ENCODE data around the gene UBE2V1. TPM values are rescaled to one million over a fixed set of nuclear protein-coding genes. Genes with fewer than 3 reads are reported as not detected.

Gene UBE2V1
- total and polyA plus RNA-seq, 2 donors (not counting 3 experiments of a cell fraction or from before 2014, with no cell fraction given): 145 to 156 TPM

GRCh38 chr20:50133041-50133440 is 20.1 kb upstream of the UBE2V1 start:
- dilution Hi-C loops (cut with MboI; ENCODE audit: extremely low pct_ligation_motif_present, low sequenced_read_pairs): no loop called here
- peaks cover 32 to 45% of the 10 kb centered on the region in 2 experiments for H3K36me3 ChIP-seq (ENCODE audit: control insufficient read depth in 2 of 2, extremely low read depth in 1 of 2, insufficient read depth in 2 of 2, low read length in 2 of 2)
- peaks cover 76% of the 10 kb centered on the region for H3K79me2 ChIP-seq (ENCODE audit: control insufficient read depth, insufficient read depth, low read length)
- H3K4me3 ChIP-seq (replicated peaks in 1 of 3; ENCODE audit: insufficient read depth in 1 of 3, low read depth in 1 of 3, low read length in 3 of 3): no peak overlapping the region
- no peak for DNase-seq (ENCODE audit: low read depth, low spot score)
- H3K9me1 ChIP-seq (replicated peaks; ENCODE audit: control insufficient read depth, extremely low read depth, insufficient read depth, low read length): no peaks in the 10 kb centered on the region
- no peak overlapping the region for H2AFZ ChIP-seq (ENCODE audit: low read depth, low read length)
- H3K9ac ChIP-seq (replicated peaks; ENCODE audit: extremely low read depth, insufficient read depth, low read length): no peak overlapping the region
- TF ChIP-seq, protein P1, sequence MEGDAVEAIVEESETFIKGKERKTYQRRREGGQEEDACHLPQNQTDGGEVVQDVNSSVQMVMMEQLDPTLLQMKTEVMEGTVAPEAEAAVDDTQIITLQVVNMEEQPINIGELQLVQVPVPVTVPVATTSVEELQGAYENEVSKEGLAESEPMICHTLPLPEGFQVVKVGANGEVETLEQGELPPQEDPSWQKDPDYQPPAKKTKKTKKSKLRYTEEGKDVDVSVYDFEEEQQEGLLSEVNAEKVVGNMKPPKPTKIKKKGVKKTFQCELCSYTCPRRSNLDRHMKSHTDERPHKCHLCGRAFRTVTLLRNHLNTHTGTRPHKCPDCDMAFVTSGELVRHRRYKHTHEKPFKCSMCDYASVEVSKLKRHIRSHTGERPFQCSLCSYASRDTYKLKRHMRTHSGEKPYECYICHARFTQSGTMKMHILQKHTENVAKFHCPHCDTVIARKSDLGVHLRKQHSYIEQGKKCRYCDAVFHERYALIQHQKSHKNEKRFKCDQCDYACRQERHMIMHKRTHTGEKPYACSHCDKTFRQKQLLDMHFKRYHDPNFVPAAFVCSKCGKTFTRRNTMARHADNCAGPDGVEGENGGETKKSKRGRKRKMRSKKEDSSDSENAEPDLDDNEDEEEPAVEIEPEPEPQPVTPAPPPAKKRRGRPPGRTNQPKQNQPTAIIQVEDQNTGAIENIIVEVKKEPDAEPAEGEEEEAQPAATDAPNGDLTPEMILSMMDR (IDR thresholded peaks at IDR 0.05; ENCODE audit: extremely low read depth in 1 of 2, insufficient read depth in 1 of 2, low read depth in 1 of 2, low read length in 2 of 2): no peak
- TF ChIP-seq MAX (IDR thresholded peaks at IDR 0.05; ENCODE audit: insufficient read depth, insufficient read length): no peak
- TF ChIP-seq JUN (IDR thresholded peaks at IDR 0.05; ENCODE audit: borderline replicate concordance, insufficient read depth, insufficient read length, low read depth): no peak
- no TSS peak for BruUV-seq (replicated peaks)
- CTCF ChIA-PET: interaction anchor here (1.8 to 2.5 kb wide), 3 partner anchors 9 to 19 kb away, joined by 10 to 18 read pairs (median 14); no protein-coding TSS in a partner anchor
- FAIRE-seq: no peak
- peaks cover 6% of the 10 kb centered on the region for H3K4me1 ChIP-seq (ENCODE audit: control insufficient read depth, extremely low read depth, insufficient read depth, low read length)
- no peak overlapping the region for H3K4me2 ChIP-seq (ENCODE audit: insufficient read depth, low read length)
- no peak overlapping the region for H3K27ac ChIP-seq (ENCODE audit: insufficient read depth, low read depth, low read length)
- no peaks in the 10 kb centered on the region for H4K20me1 ChIP-seq (replicated peaks; ENCODE audit: control insufficient read depth, extremely low read depth, insufficient read depth, low read length)
- POLR2A ChIA-PET: no interaction called here
- intact Hi-C loops (cut with micrococcal nuclease): no loop called here
- no peaks in the 10 kb centered on the region for H3K27me3 ChIP-seq (ENCODE audit: control insufficient read depth in 2 of 2, insufficient read depth in 2 of 2, low read length in 2 of 2)
- no peaks in the 10 kb centered on the region for H3K9me3 ChIP-seq (replicated peaks; ENCODE audit: control insufficient read depth, insufficient read depth, low read length)

DNA sequence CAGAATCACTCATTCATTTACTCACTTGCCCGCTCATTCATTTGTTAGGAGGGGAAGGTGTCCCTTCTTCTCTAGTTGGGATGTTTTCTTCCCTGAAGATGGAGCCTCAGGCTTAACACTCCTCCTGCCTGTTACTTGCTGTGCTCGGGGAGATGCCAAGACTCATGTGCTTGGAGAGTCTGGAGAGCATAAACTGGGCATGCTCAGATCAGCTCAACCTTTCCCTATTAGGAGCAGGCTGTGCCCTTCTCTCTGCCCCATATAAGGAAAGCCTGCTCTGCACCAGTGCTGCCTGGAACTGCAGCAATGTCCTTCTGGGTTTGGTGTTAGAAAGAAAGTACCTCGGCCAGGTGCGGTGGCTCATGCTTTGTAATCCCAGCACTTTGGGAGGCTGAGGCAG is 18.0 kb upstream of the UBE2V1 start:
- BruUV-seq (replicated peaks): no TSS peak
- H3K79me2 ChIP-seq (ENCODE audit: control insufficient read depth, insufficient read depth, low read length): peaks cover 55% of the 10 kb centered on the region
- no peaks in the 10 kb centered on the region for H4K20me1 ChIP-seq (replicated peaks; ENCODE audit: control insufficient read depth, extremely low read depth, insufficient read depth, low read length)
- H2AFZ ChIP-seq (ENCODE audit: low read depth, low read length): no peak overlapping the region
- peaks cover 31 to 58% of the 10 kb centered on the region in 2 experiments for H3K36me3 ChIP-seq (ENCODE audit: control insufficient read depth in 2 of 2, extremely low read depth in 1 of 2, insufficient read depth in 2 of 2, low read length in 2 of 2)
- no peak overlapping the region for H3K9ac ChIP-seq (replicated peaks; ENCODE audit: extremely low read depth, insufficient read depth, low read length)
- H3K4me1 ChIP-seq (ENCODE audit: control insufficient read depth, extremely low read depth, insufficient read depth, low read length): no peaks in the 10 kb centered on the region
- no peak for TF ChIP-seq EZH2 (IDR thresholded peaks at IDR 0.05; ENCODE audit: borderline replicate concordance, low read depth, low read length, severe bottlenecking)
- TF ChIP-seq, protein P1 (IDR thresholded peaks at IDR 0.05; ENCODE audit: extremely low read depth in 1 of 2, insufficient read depth in 1 of 2, low read depth in 1 of 2, low read length in 2 of 2): no peak
- TF ChIP-seq POLR2AphosphoS5 (IDR thresholded peaks at IDR 0.05; ENCODE audit: insufficient read depth, low read depth, low read length): no peak
- TF ChIP-seq POLR2A (IDR thresholded peaks at IDR 0.05; ENCODE audit: low read depth, low read length): no peak
- no peak for TF ChIP-seq FOS (IDR thresholded peaks at IDR 0.05; ENCODE audit: borderline replicate concordance, insufficient read depth, low read length)
- no peak for TF ChIP-seq GATA2 (IDR thresholded peaks at IDR 0.05; ENCODE audit: insufficient read depth, insufficient read length, low read depth, low read length)
- TF ChIP-seq JUN (IDR thresholded peaks at IDR 0.05; ENCODE audit: borderline replicate concordance, insufficient read depth, insufficient read length, low read depth): no peak
- TF ChIP-seq MAX (IDR thresholded peaks at IDR 0.05; ENCODE audit: insufficient read depth, insufficient read length): no peak
- TF ChIP-seq MYC (IDR thresholded peaks at IDR 0.05; ENCODE audit: low read depth, low read length): no peak
- no peak overlapping the region for H3K4me2 ChIP-seq (ENCODE audit: insufficient read depth, low read length)
- dilution Hi-C loops (cut with MboI; ENCODE audit: extremely low pct_ligation_motif_present, low sequenced_read_pairs): no loop called here
- ChIA-PET POLR2A (interaction anchor here (0.9 kb wide), 1 partner anchor 11 kb away, joined by 3 read pairs; no protein-coding TSS in a partner anchor), CTCF (interaction anchor here (0.9 kb wide), 1 partner anchor 10 kb away, joined by 3 read pairs; no protein-coding TSS in a partner anchor)
- intact Hi-C loops (cut with micrococcal nuclease): no loop called here
- H3K4me3 ChIP-seq (replicated peaks in 1 of 3; ENCODE audit: insufficient read depth in 1 of 3, low read depth in 1 of 3, low read length in 3 of 3): no peak overlapping the region
- FAIRE-seq: no peak
- no peaks in the 10 kb centered on the region for H3K27me3 ChIP-seq (ENCODE audit: control insufficient read depth in 2 of 2, insufficient read depth in 2 of 2, low read length in 2 of 2)
- H3K9me3 ChIP-seq (replicated peaks; ENCODE audit: control insufficient read depth, insufficient read depth, low read length): no peaks in the 10 kb centered on the region
- no peak overlapping the region for H3K27ac ChIP-seq (ENCODE audit: insufficient read depth, low read depth, low read length)
- no peaks in the 10 kb centered on the region for H3K9me1 ChIP-seq (replicated peaks; ENCODE audit: control insufficient read depth, extremely low read depth, insufficient read depth, low read length)
- no peak for DNase-seq (ENCODE audit: low read depth, low spot score)

Data from endothelial cell of umbilical vein (primary cell).